Measurements from ENCODE around the gene NOLC1.

- TF ChIP-seq MAX (CRISPR knock-in tag; IDR thresholded peaks at IDR 0.05) (no peak), NR3C1 (CRISPR knock-in tag; conservative IDR thresholded peaks at IDR 0.05; ENCODE audit: low read depth) (no peak), GTF2I (CRISPR knock-in tag; conservative IDR thresholded peaks at IDR 0.05) (no peak), FOXK1 (CRISPR knock-in tag; IDR thresholded peaks at IDR 0.05) (no peak)
These were observed 44.7 kb downstream of the NOLC1 start for GRCh38 chr10:102196893-102197292.
